Frontal cortex (tissue), 4 donors: ENCODE data around the gene SMAD2. TPM values are rescaled to one million over a fixed set of nuclear protein-coding genes. Genes with fewer than 3 reads are reported as not detected.
A peak's percentile ranks its signal among the peaks of the same experiment; 100 is the strongest.

Experiments
- DNase-seq, 2 donors: peaks; one replicate each; pipeline ENCODE4 v3.0.0; 2012; ENCODE audit warnings: low spot score in 2 of 2
- FAIRE-seq: peaks from 2 replicates; lab custom pipeline; 2012; peaks lifted over from hg19 to GRCh38; lab: Jason Lieb, UNC
- total RNA-seq: library from RNA; depleted of rRNA; stranded (reverse); fragments of >200 nt; gene quantifications from one replicate; pipeline ENCODE4 v1.2.3, GENCODE V29; 2014
- donor health status: control.
- donor health status: control.
- donor health status: control.

The SMAD2 gene
- total RNA-seq, 1 donor from 2014 or later: 45.2 TPM

- FAIRE-seq (peak; percentile 31), DNase-seq (no peak)
Measured at GRCh38 chr18:47935321-47936055, 5.0 kb upstream of the SMAD2 start.

GRCh38 chr18:47932603-47933002 lies 2.1 kb upstream of the SMAD2 start:
- FAIRE-seq (no peak), DNase-seq (no peak)

- FAIRE-seq: no peak
- no peak for DNase-seq
Measured at GRCh38 chr18:47932190-47932589, 1.7 kb upstream of the SMAD2 start.

DNA sequence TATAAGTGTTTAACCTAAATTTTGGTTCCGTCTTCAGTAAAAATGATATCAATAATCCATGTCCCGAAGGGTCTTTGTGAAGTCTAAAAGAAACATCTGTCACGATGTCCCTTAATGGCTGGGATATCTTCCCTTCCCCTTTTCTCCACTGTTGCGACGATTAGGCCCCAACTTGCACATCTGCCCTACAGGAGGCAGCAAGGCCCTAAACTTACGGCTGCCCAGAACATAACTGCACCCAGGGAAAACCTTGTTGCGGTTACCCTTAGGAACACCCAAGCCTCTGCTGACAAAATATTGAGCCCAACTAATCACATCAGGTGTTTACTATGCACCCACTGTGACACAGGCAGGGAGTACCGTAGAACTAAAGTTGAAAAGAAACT lies 1.3 kb upstream of the SMAD2 start:
- DNase-seq (no peak), FAIRE-seq (no peak)

GRCh38 chr18:47930931-47931717 lies 665 bp upstream of the SMAD2 start:
- no peak for FAIRE-seq
- peak; percentile 86 to 92 for DNase-seq

DNA sequence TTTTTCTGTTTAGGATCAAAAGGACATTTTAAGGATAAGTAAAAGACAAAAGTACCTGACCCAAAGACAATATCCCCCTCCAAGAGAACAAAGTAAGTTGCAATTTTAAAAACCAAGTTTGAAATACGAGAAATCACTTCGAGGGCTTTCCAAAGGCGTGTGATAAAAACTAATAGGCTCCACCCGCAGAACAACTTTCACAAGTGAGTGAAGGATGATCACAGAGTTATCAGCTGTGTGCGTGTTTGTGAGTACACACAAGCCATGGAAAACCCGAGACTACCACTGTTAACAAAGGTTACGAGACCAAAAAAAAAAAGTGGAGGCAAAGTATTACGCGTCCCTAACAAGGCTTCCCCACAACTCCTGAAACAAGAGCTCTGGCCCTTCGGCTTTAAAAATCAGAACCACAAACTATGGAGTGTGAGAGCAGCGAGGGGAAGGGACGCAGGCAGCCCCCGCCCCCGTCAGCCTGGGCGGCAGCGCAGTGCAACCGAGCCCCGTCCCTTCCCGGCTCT lies 719 bp downstream of the SMAD2 start:
- FAIRE-seq (no peak), DNase-seq (no peak)

DNA sequence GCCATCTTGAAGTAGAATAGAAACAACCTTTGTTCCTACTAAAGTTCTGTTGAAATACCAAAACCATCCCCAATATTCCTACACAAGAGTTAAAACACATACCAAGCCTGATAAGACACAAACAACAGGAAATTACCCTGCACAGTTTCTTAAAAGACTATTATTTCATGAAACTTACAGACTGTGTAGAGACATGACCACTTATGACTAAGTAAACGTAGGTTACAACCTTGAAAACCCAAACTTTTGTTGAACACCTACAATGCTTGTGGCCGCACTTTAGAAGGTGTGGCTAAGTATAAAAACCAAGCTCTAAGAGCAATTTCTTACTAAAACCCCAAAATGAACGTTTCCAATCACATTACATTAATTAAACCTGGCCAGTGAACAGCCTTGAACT lies 2.0 kb downstream of the SMAD2 start:
- FAIRE-seq: no peak
- DNase-seq: no peak

- no peak for DNase-seq
- no peak for FAIRE-seq
Measured at GRCh38 chr18:47926101-47926850, 4.2 kb downstream of the SMAD2 start.

DNA sequence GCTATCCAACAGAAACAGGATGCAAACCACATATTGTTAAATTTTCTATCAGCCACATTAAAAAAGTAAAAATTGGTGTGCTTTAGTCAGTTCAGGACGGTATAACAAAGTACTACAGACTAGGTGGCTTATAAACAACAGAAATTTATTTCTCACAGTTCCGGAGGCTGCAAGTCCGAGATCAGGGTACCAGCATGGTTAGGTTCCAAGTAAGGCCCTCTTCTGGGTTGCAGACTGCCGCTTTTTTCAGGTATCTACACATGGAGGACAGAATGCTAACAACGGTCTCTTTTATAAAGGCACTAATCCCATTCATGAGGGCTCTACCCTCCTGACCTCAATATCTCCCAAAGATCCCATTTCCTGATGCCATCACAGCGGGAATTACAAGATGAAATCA lies 10.5 kb downstream of the SMAD2 start:
- no peak for FAIRE-seq
- no peak for DNase-seq

DNA sequence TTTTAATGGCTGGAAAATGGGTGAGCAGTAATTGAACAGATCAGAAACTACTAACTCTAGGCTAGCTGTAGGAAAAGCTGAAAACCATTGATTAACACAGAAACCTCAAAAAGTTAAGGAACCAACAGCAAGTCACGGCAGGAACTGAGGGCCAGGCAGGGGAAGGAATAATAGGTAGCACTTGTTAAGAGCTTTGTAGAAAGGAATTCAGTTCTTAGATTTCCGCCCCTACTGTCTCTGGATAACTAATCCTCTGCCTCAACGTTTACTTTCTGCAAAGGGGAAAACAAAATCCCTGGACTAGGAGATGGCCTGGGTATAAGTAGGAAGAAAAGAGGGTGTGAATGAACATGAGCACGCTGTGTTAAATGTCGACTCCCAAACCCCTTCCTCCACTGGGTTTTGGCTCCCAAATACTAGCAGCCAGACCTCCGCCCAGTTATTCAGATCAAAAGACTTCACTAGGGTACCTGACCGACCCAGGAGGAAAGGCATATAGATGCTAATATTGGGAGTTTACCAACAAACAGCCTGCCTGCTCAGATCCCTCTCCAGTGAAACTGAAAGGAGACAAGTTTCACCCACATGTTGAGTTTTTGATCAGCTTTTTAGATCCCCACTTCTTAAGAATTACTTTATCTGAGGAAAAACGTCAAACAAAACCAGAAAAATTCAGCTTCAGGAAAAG lies 12.4 kb downstream of the SMAD2 start:
- DNase-seq: no peak

DNA sequence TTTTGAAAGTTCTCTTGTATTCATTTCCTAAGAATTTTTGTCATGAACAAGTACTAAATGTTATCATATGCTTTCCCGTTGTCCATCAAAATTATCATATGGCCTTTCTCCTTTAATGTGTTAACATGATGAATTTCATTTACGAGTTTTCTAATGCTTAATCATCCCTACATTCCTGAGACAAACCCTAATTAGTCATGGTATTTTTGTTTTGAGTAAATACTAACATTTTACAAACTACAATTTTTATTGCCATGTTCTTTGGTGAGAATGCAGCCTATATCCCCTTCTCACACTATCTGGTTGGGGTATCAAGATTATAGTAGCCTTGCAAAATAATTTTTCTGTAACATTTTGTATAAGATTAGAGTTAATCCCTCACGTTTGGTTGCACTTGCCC lies 14.5 kb downstream of the SMAD2 start:
- FAIRE-seq: no peak

More for the DNA sequence above, 12.4 kb downstream of the SMAD2 start:
- FAIRE-seq: no peak

DNA sequence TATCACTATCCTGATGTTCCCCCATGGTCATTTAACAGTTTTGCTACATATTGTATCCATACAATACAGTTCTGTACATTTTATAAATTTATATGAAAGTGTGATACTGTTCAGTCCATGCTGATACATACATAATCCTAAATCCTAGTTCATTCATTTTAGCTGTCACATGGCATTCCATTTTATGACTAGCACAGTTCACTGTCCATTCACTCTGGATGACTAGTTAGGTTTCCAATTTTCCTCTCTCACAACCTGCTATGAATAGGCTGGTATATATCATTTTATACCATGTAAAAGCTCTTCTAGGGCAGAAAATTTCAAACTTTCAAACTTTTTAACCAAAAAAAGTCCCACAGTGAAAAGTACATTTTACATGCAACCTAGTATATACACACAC lies 15.2 kb downstream of the SMAD2 start:
- no peak for FAIRE-seq

More for the DNA sequence above, 14.5 kb downstream of the SMAD2 start:
- DNase-seq: no peak

GRCh38 chr18:47912794-47913585 lies 17.5 kb downstream of the SMAD2 start:
- FAIRE-seq (no peak), DNase-seq (no peak)

More for the DNA sequence above, 15.2 kb downstream of the SMAD2 start:
- DNase-seq: no peak

DNA sequence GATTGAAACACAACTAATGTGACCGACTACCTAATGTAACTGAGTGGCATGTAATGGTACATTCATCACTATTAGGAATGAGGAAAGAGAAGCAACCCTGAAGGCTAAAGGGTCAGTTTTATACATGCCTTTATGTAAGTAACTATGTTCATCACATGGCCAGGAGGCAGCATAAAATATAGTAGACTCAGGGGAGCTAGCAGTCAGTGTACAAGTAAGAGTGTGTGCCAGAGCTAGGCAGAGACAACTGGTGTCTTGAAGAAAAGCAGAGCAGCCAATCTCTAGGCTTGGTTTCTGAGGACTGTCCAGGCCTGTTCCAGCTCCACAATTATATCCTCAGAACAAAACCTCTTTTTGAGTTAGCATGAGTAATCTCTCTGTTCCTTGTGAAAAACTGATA lies 18.1 kb downstream of the SMAD2 start:
- FAIRE-seq (no peak), DNase-seq (peak in 1 of 2 donors; percentile 18)

GRCh38 chr18:47911877-47912276 lies 18.6 kb downstream of the SMAD2 start:
- DNase-seq: no peak
- no peak for FAIRE-seq

DNA sequence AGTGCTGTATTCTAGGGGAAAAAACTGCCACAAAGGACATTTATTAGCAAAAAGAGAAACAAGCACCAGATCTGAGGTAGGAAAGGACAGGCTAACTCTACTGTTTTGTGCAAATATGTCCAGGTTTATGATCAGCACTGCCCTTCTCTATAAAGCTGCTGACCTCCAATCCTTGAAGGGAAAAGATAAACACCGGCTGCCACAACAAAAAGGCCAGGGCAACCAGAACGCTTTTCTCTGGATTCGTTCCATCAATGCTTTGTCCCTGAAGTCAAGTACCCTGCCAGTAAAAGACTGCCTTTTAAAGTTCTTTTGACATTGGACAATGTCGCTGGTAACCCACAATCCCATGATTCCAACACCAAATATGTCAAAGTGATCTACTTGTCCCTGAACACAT lies 21.0 kb downstream of the SMAD2 start:
- DNase-seq (no peak), FAIRE-seq (no peak)

GRCh38 chr18:47908592-47908991 lies 21.9 kb downstream of the SMAD2 start:
- FAIRE-seq: no peak
- no peak for DNase-seq

GRCh38 chr18:47906408-47906807 lies 24.1 kb downstream of the SMAD2 start:
- DNase-seq (no peak), FAIRE-seq (no peak)

DNA sequence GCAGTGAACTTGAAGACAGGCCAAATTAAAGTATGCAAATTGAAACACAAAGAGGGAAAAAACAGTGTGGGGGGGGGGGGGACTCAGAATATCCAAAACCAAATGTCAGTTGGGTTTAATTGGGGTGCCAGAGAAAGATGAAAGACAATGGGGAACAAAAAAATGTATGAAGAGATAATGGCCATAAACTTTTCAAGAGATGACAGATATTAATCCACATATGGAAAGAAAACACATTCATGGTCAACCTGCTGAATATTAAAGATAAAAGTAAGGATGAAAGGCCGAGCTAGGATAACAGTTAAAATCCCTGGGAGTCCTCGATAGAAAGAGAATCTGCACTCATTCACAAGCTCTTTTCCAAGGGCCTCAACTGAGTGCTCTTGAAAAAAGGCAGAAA lies 26.6 kb downstream of the SMAD2 start:
- no peak for DNase-seq
- FAIRE-seq: no peak
